Activated naive CD8-positive, alpha-beta T cell treated with anti-CD3 and anti-CD28 coated beads, Interleukin-2, amount 50 U/mL, for 16 hours (primary cell): ENCODE data around the gene STK39.

Experiments used
- DNase-seq: peaks from one replicate; pipeline ENCODE4 v3.0.0-alpha.2; 2020; ENCODE audit warnings: low read depth, low spot score

STK39 gene

GRCh38 chr2:168243061-168243460, 4.3 kb downstream of the STK39 start:
- no peak for DNase-seq

- DNase-seq: no peak
Measured at GRCh38 chr2:168241746-168242145, 5.6 kb downstream of the STK39 start.

GRCh38 chr2:168241208-168241607, 6.2 kb downstream of the STK39 start:
- DNase-seq: no peak

GRCh38 chr2:168239281-168239680, 8.1 kb downstream of the STK39 start:
- DNase-seq: no peak

- no peak for DNase-seq
Measured at GRCh38 chr2:168237741-168238140, 9.7 kb downstream of the STK39 start.

- DNase-seq: no peak
Measured at GRCh38 chr2:168234407-168235085, 12.8 kb downstream of the STK39 start.

GRCh38 chr2:168233726-168234406, 13.5 kb downstream of the STK39 start:
- DNase-seq: no peak

- no peak for DNase-seq
Measured at GRCh38 chr2:168233166-168233565, 14.2 kb downstream of the STK39 start.

GRCh38 chr2:168231609-168232241, 15.7 kb downstream of the STK39 start:
- DNase-seq: no peak

GRCh38 chr2:168230389-168230788, 17.0 kb downstream of the STK39 start:
- DNase-seq: no peak

GRCh38 chr2:168224346-168224745, 23.0 kb downstream of the STK39 start:
- DNase-seq: no peak

GRCh38 chr2:168222088-168222487, 25.3 kb downstream of the STK39 start:
- no peak for DNase-seq

GRCh38 chr2:168220965-168221819, 26.2 kb downstream of the STK39 start:
- DNase-seq: no peak

GRCh38 chr2:168217920-168218319, 29.5 kb downstream of the STK39 start:
- no peak for DNase-seq

GRCh38 chr2:168216351-168217005, 30.9 kb downstream of the STK39 start:
- no peak for DNase-seq

- DNase-seq: no peak
Measured at GRCh38 chr2:168215813-168216212, 31.6 kb downstream of the STK39 start.

- DNase-seq: no peak
Measured at GRCh38 chr2:168212866-168213265, 34.5 kb downstream of the STK39 start.

GRCh38 chr2:168212167-168212566, 35.2 kb downstream of the STK39 start:
- no peak for DNase-seq

GRCh38 chr2:168211664-168212163, 35.7 kb downstream of the STK39 start:
- DNase-seq: no peak

- no peak for DNase-seq
Measured at GRCh38 chr2:168210895-168211570, 36.4 kb downstream of the STK39 start.
